ENCODE data around the gene GPATCH8. TPM values are rescaled to one million over a fixed set of nuclear protein-coding genes. Genes with fewer than 3 reads are reported as not detected.

GPATCH8 gene
- total and polyA plus RNA-seq, 2 of the 8 experiments (the other 6 are each of a cell fraction or from before 2014, with no cell fraction given), result 20.5 to 58.1 TPM

DNA sequence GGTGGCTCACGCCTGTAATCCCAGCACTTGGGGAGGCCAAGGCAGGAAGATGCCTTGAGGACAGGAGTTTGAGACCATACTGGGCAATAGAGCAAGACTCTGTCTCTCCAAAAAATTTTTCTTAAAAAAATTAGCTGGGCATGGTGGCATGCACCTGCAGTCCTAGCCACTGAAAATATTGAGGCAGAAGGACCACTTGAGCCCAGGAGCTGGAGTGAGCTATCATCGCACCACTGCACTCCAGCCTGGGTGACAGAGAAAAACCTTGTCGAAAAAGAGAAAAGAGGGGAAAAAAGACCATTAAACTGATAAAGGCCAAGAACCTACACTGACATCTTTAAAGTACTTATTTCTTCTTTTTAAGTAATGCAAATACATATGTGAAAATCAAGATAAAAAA is 60.4 kb downstream of the GPATCH8 start (continued):
- TF ChIP-seq SAP30 (IDR thresholded peaks at IDR 0.05; ENCODE audit: insufficient read depth, insufficient replicate concordance, low read length) (no peak), EZH2 (IDR thresholded peaks at IDR 0.05; ENCODE audit: low read depth, low read length, severe bottlenecking) (no peak), SUZ12 (IDR thresholded peaks at IDR 0.05; ENCODE audit: low read length) (no peak), CBX5 (IDR thresholded peaks at IDR 0.05; ENCODE audit: low read depth, low read length) (no peak)
- TF ChIP-seq, protein P1, sequence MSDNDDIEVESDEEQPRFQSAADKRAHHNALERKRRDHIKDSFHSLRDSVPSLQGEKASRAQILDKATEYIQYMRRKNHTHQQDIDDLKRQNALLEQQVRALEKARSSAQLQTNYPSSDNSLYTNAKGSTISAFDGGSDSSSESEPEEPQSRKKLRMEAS (IDR thresholded peaks at IDR 0.05), result no peak

All from H1 (cell line).